ENCODE results near the gene SELENON. TPM values are rescaled to one million over a fixed set of nuclear protein-coding genes. Genes with fewer than 3 reads are reported as not detected.

SELENON gene
- total and polyA plus RNA-seq, 10 of the 15 experiments (the other 5 are each of a cell fraction or from before 2014, with no cell fraction given): 0.07 to 5.1 (median 0.80) TPM

GRCh38 chr1:25858906-25859789 lies 59.2 kb downstream of the SELENON start, which contains the start of gene AUNIP:
Gene AUNIP (minus strand): TSS chr1:25859457. CDS start chr1:25859357, 100 bp downstream.
- SMC1A ChIA-PET (ENCODE audit: uncharacterized antibody, unreplicated experiment): interaction anchor here (0.6 kb wide), 1 partner anchor 9 kb away, joined by 3 read pairs; no protein-coding TSS in a partner anchor
- no TSS peak for BruUV-seq (replicated peaks)
- no peaks in the 10 kb centered on the region for H3K36me3 ChIP-seq (ENCODE audit: control insufficient read depth in 2 of 2, insufficient read depth in 2 of 2, low read length in 1 of 2)
- H3K27me3 ChIP-seq (replicated peaks in 1 of 2; ENCODE audit: control insufficient read depth in 2 of 2, insufficient read depth in 2 of 2, low read length in 1 of 2): no peaks in the 10 kb centered on the region
- RAD21 ChIA-PET (ENCODE audit: unreplicated experiment): no interaction called here
- H3K9me3 ChIP-seq (replicated peaks; ENCODE audit: control insufficient read depth, insufficient read depth, low read length): no peaks in the 10 kb centered on the region
- peaks cover 8% of the 10 kb centered on the region; the same call in 1 of the 2 replicates for H3K4me1 ChIP-seq (ENCODE audit: control insufficient read depth, insufficient read depth, low read length)
- ATAC-seq (peak; percentile 92), DNase-seq (ENCODE audit: low read depth, low spot score) (peak; percentile 56), FAIRE-seq (peak; percentile 93)
- H3K27ac ChIP-seq (ENCODE audit: control insufficient read depth, insufficient read depth): peak within 1 kb of the TSS; percentile 82
- 2% methylated on average over 75 of the region's 77 CpGs for WGBS (ENCODE audit: insufficient coverage, insufficient replicate concordance, low lambda C conversion rate, missing lambda C conversion rate)
- H3K4me2 ChIP-seq (ENCODE audit: control insufficient read depth, insufficient read depth): peak within 1 kb of the TSS; percentile 92
- CTCF ChIA-PET: interaction anchor here (0.7 kb wide), 1 partner anchor 391 kb away, joined by 3 read pairs; no protein-coding TSS in a partner anchor
- peak within 1 kb of the TSS; percentile 89 for H3K9ac ChIP-seq (ENCODE audit: control insufficient read depth, insufficient read depth, low read length)
- in situ Hi-C loops (cut with MboI): no loop called here
- peaks cover 19% of the 10 kb centered on the region for H3K79me2 ChIP-seq (ENCODE audit: control insufficient read depth, insufficient read depth, low read length)
- intact Hi-C loops (cut with micrococcal nuclease; ENCODE audit: unreplicated experiment): loop anchor here (5.0 to 10.0 kb wide), 2 partner anchors 37 to 1296 kb away; partner anchors contain the start of gene SLC9A1
- peak within 1 kb of the TSS; percentile 88 for H3K4me3 ChIP-seq
- POLR2A ChIA-PET: interaction anchor here (0.8 to 1.9 kb wide), 3 partner anchors 15 to 253 kb away, joined by 3 to 7 read pairs (median 4); partner anchors contain the start of gene PAQR7
- H2AFZ ChIP-seq (ENCODE audit: control insufficient read depth, low read depth, low read length): peak within 1 kb of the TSS; percentile 92
- no peaks in the 10 kb centered on the region for H4K20me1 ChIP-seq (ENCODE audit: control insufficient read depth, insufficient read depth)
- no peak for TF ChIP-seq POU2F2 (IDR thresholded peaks at IDR 0.05; ENCODE audit: borderline replicate concordance, low read depth, low read length)
- no peak for TF ChIP-seq BCL11A (IDR thresholded peaks at IDR 0.05; ENCODE audit: low read depth, low read length)
- peak; percentile 88; the same call in 1 of the 2 replicates for TF ChIP-seq MXI1 (IDR thresholded peaks at IDR 0.05; ENCODE audit: low read depth, low read length)
- TF ChIP-seq POLR2AphosphoS5 (IDR thresholded peaks at IDR 0.05; ENCODE audit: low read length): peak; percentile 90
- peak; percentile 71 for TF ChIP-seq MEF2B (IDR thresholded peaks at IDR 0.05; ENCODE audit: partially characterized antibody, poor library complexity, severe bottlenecking)
- TF ChIP-seq KAT2A (conservative IDR thresholded peaks at IDR 0.05; ENCODE audit: control insufficient read depth, low read depth, low read length): no peak
- TF ChIP-seq RBBP5 (conservative IDR thresholded peaks at IDR 0.05): no peak
- peak; percentile 39 for TF ChIP-seq RELA (IDR thresholded peaks at IDR 0.05; ENCODE audit: borderline replicate concordance, partially characterized antibody)
- peak; percentile 36; the same call in 1 of the 2 replicates for TF ChIP-seq CREB1 (IDR thresholded peaks at IDR 0.05; ENCODE audit: low read depth)
- TF ChIP-seq MYB (IDR thresholded peaks at IDR 0.05; ENCODE audit: borderline replicate concordance, low read depth, low read length): no peak
- peak; percentile 68 for TF ChIP-seq SP1 (IDR thresholded peaks at IDR 0.05; ENCODE audit: low read depth, low read length)
- 0 out of 2 replicates have a peak, but pooled peaks have one; percentile 39 for TF ChIP-seq ZNF24 (IDR thresholded peaks at IDR 0.05)
- TF ChIP-seq FOXK2 (IDR thresholded peaks at IDR 0.05): peak; percentile 75
- no peak for TF ChIP-seq SUZ12 (IDR thresholded peaks at IDR 0.05; ENCODE audit: unreplicated experiment)
- TF ChIP-seq YY1 (IDR thresholded peaks at IDR 0.05; ENCODE audit: low read depth, low read length): peak; percentile 71; the same call in 1 of the 2 replicates
- TF ChIP-seq IKZF2 (IDR thresholded peaks at IDR 0.05): peak; percentile 41 to 45; a peak in 2 of 4 replicates
- TF ChIP-seq BHLHE40 (IDR thresholded peaks at IDR 0.05; ENCODE audit: borderline replicate concordance in 1 of 2, low read depth in 2 of 2, low read length in 1 of 2): peak; percentile 41 to 63; a peak in 3 of 4 replicates
- TF ChIP-seq CREM (IDR thresholded peaks at IDR 0.05; ENCODE audit: low read depth): peak; percentile 58; the same call in 1 of the 2 replicates
- TF ChIP-seq SMARCA5 (IDR thresholded peaks at IDR 0.05): 0 out of 2 replicates have a peak, but pooled peaks have one; percentile 71
- TF ChIP-seq HCFC1 (IDR thresholded peaks at IDR 0.05; ENCODE audit: low read length): peak; percentile 14; the same call in 1 of the 2 replicates
- TF ChIP-seq REST (IDR thresholded peaks at IDR 0.05; ENCODE audit: low read depth, low read length): 0 out of 2 replicates have a peak, but pooled peaks have one; percentile 24

Data from GM12878 (cell line).